ENCODE results near the gene SEC61A2. TPM values are rescaled to one million over a fixed set of nuclear protein-coding genes. Genes with fewer than 3 reads are reported as not detected.

Gene SEC61A2
- total and polyA plus RNA-seq, 8 donors = 0.58 to 17.4 (median 6.8) TPM

- no peak overlapping the region for H3K4me3 ChIP-seq
- H3K9me3 ChIP-seq = no peaks in the 10 kb centered on the region
- H3K4me1 ChIP-seq = no peaks in the 10 kb centered on the region
- H3K27me3 ChIP-seq = no peaks in the 10 kb centered on the region
- 75 to 91% (median 89%) methylated on average over 4 of the region's 4 CpGs for WGBS, 5 donors
- no peak overlapping the region for H3K27ac ChIP-seq
- no peak for DNase-seq
- H3K36me3 ChIP-seq = peaks cover 12 to 99% (median 97%) of the 10 kb centered on the region in 4 donors
- TF ChIP-seq POLR2AphosphoS5 (IDR thresholded peaks at IDR 0.05) (no peak), EP300 (IDR thresholded peaks at IDR 0.05) (no peak), POLR2A (IDR thresholded peaks at IDR 0.05) (no peak), CTCF (IDR thresholded peaks at IDR 0.05) (no peak)
- intact Hi-C loops (cut with DNase I; ENCODE audit: low total_unique reads) = no loop called here
These were observed 50.2 kb downstream of the SEC61A2 start for GRCh38 chr10:12179606-12180170.

GRCh38 chr10:12180221-12180974 is 50.9 kb downstream of the SEC61A2 start:
- 77 to 88% (median 86%) methylated on average over 9 of the region's 9 CpGs for WGBS, 5 donors
- TF ChIP-seq POLR2AphosphoS5 (IDR thresholded peaks at IDR 0.05) (no peak), CTCF (IDR thresholded peaks at IDR 0.05) (no peak), EP300 (IDR thresholded peaks at IDR 0.05) (no peak), POLR2A (IDR thresholded peaks at IDR 0.05) (no peak)
- H3K27ac ChIP-seq = no peak overlapping the region
- no peaks in the 10 kb centered on the region for H3K4me1 ChIP-seq
- H3K36me3 ChIP-seq = peaks cover 14 to 99% (median 97%) of the 10 kb centered on the region in 4 donors
- H3K27me3 ChIP-seq = no peaks in the 10 kb centered on the region
- no peak for DNase-seq
- intact Hi-C loops (cut with DNase I; ENCODE audit: low total_unique reads) = no loop called here
- H3K9me3 ChIP-seq = no peaks in the 10 kb centered on the region
- no peak overlapping the region for H3K4me3 ChIP-seq

- TF ChIP-seq EP300 (IDR thresholded peaks at IDR 0.05) (no peak), CTCF (IDR thresholded peaks at IDR 0.05) (no peak), POLR2A (IDR thresholded peaks at IDR 0.05) (no peak), POLR2AphosphoS5 (IDR thresholded peaks at IDR 0.05) (no peak)
- Histone ChIP-seq H3K4me3 (no peak overlapping the region), H3K27ac (peak overlapping the region in 1 of 5 donors; percentile 15), H3K9me3 (no peaks in the 10 kb centered on the region), H3K4me1 (no peaks in the 10 kb centered on the region), H3K27me3 (no peaks in the 10 kb centered on the region), H3K36me3 (peaks cover 14 to 99% (median 97%) of the 10 kb centered on the region in 4 donors)
- DNase-seq = peak; percentile 30 to 35
- intact Hi-C loops (cut with DNase I; ENCODE audit: low total_unique reads) = no loop called here
- 73 to 88% (median 86%) methylated on average over 13 of the region's 13 CpGs for WGBS, 5 donors
These were observed 51.7 kb downstream of the SEC61A2 start for GRCh38 chr10:12181065-12181775.

GRCh38 chr10:12184165-12184564 is 54.7 kb downstream of the SEC61A2 start:
- TF ChIP-seq POLR2AphosphoS5 (IDR thresholded peaks at IDR 0.05) (no peak), EP300 (IDR thresholded peaks at IDR 0.05) (no peak), CTCF (IDR thresholded peaks at IDR 0.05) (no peak), POLR2A (IDR thresholded peaks at IDR 0.05) (no peak)
- H3K36me3 ChIP-seq = peaks cover 18 to 82% (median 81%) of the 10 kb centered on the region in 4 donors
- no peaks in the 10 kb centered on the region for H3K9me3 ChIP-seq
- no peak overlapping the region for H3K27ac ChIP-seq
- WGBS, 5 donors = 92 to 99% (median 96%) methylated on average over 7 of the region's 7 CpGs
- no peak for DNase-seq
- H3K4me3 ChIP-seq = no peak overlapping the region
- intact Hi-C loops (cut with DNase I; ENCODE audit: low total_unique reads) = no loop called here
- H3K4me1 ChIP-seq = no peaks in the 10 kb centered on the region
- H3K27me3 ChIP-seq = no peaks in the 10 kb centered on the region
